MCF 10A (cell line): ENCODE data around the gene PCGF2. TPM values are rescaled to one million over a fixed set of nuclear protein-coding genes. Genes with fewer than 3 reads are reported as not detected.
A peak's percentile ranks its signal among the peaks of the same experiment; 100 is the strongest.

Experiments
- Bru-seq: library from RNA; stranded (reverse); fragments of 400-500 nt; gene quantifications from one replicate; lab custom pipeline; 2021; lab: Mats Ljungman, UMichigan
- BruChase-seq, 2 experiments: library from RNA; stranded (reverse); fragments of 400-500 nt; gene quantifications; one replicate each; lab custom pipeline; 2021; lab: Mats Ljungman, UMichigan
- BruUV-seq: library from RNA; stranded (reverse); fragments of 400-500 nt; replicated peaks from 2 replicates; lab custom pipeline; 2021; lab: Mats Ljungman, UMichigan
- CTCF ChIA-PET: fragments of 300-600 bp; sonication (Branson Sonifier 250); formaldehyde crosslinking; extraction: SDS; loops from one replicate; lab custom pipeline; 2021; ENCODE audit warnings: antibody characterized with exemption, inconsistent platforms; lab: Yijun Ruan, JAX
- POLR2A ChIA-PET: fragments of 300-600, 350-650 bp; sonication (Branson Sonifier 250); formaldehyde crosslinking; extraction: SDS; loops from one replicate; lab custom pipeline; 2020; ENCODE audit warnings: antibody characterized with exemption, inconsistent platforms; lab: Yijun Ruan, JAX
- DNase-seq: peaks from one replicate; pipeline ENCODE4 v3.0.0-alpha.2; 2018; ENCODE audit not compliant: unreplicated experiment
- H3K27ac Mint-ChIP-seq: one replicate; pipeline ENCODE4 v1.8.0; 2022; ENCODE audit warnings: mild to moderate bottlenecking, low read depth, mixed read lengths; ENCODE audit not compliant: unreplicated experiment
- H3K27me3 Mint-ChIP-seq: one replicate; pipeline ENCODE4 v1.8.0; 2022; ENCODE audit warnings: mixed read lengths; ENCODE audit not compliant: insufficient read depth, unreplicated experiment
- H3K36me3 Mint-ChIP-seq: one replicate; pipeline ENCODE4 v1.8.0; 2022; ENCODE audit warnings: mild to moderate bottlenecking, moderate library complexity, mixed read lengths; ENCODE audit not compliant: insufficient read depth, unreplicated experiment
- H3K4me1 Mint-ChIP-seq: one replicate; pipeline ENCODE4 v1.8.0; 2022; ENCODE audit warnings: mixed read lengths; ENCODE audit not compliant: insufficient read depth, unreplicated experiment
- H3K4me3 Mint-ChIP-seq: one replicate; pipeline ENCODE4 v1.8.0; 2022; ENCODE audit warnings: mild to moderate bottlenecking, moderate library complexity, mixed read lengths; ENCODE audit not compliant: unreplicated experiment
- H3K9me3 Mint-ChIP-seq: one replicate; pipeline ENCODE4 v1.8.0; 2022; ENCODE audit warnings: mixed read lengths; ENCODE audit not compliant: unreplicated experiment
- intact Hi-C: fragments of 100-400 bp; cut with micrococcal nuclease; formaldehyde crosslinking; loops from 2 replicates; pipeline ENCODE4 v1.14.1; 2022
- long read RNA-seq: library from polyadenylated mRNA; stranded (forward); transcript quantifications from one replicate; pipeline ENCODE4 v2.0.0, GENCODE V29; 2022
- total RNA-seq: library from RNA; stranded (reverse); gene quantifications from 2 replicates; pipeline ENCODE4 v1.2.3, GENCODE V29; 2022
- TF ChIP-seq, protein P1 (sequence below): fragments of 200-600 bp; IDR thresholded peaks from one replicate; pipeline ENCODE4 v1.8.0; 2022; ENCODE audit warnings: antibody characterized with exemption, mild to moderate bottlenecking; ENCODE audit not compliant: unreplicated experiment

PCGF2 gene
- total RNA-seq (32.6 and 39.5 TPM in 2 replicates), Bru-seq, nascent RNA (percentile 56 among the genes with signal in this experiment), BruChase-seq, experiment 1, labeled RNA remaining after a 6-hour chase (percentile 77 among the genes with signal in this experiment), BruChase-seq, experiment 2, labeled RNA remaining after a 2-hour chase (percentile 67 among the genes with signal in this experiment)
- long read RNA-seq, partial matches to known transcripts: 4 of 15 reads
- long read RNA-seq, other reads (novel, unspliced or antisense): 9 of 15 reads

DNA sequence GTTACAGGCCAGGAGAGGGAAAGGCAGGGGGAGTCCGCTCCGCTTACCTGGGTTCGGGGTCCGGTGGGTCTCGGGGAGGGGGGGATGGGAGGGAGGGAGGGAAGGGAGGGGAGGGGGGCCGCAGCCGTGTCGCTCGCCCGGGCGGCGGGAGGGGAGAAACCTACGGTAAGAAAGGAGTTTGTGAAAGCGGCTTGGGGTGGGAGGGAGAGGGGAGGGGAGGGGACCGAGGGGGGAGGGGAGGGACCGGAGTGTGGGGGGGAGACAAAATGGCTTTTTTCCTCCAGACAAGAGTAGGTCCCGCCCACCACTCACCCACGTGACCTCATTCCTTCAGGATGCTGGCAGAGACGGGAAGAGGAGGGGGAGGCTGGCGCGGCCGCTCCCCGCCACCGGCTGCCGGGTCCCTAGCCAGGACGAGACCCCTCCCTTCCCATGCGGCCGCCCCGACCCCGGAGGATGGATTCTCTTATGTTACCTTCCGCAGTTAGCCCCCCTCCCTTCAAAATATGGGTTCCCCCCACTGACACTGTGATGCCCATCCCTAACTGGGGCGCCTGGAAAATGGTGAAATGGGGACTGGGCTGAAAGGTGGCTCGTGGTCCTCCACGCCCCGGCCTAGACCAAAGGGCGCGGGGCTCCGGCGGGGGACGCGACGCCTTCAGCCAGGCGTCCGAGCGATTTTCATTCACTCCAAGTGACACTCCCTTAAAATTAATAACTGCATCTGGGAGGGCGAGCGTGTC lies at the start of gene PCGF2:
PCGF2 (minus strand) TSS at position 188 of the 743 bp plus-strand sequence. CDS start 7,934 bp downstream, outside the sequence.
- Mint-ChIP-seq H3K27me3 (no peaks in the 10 kb centered on the region), H3K4me1 (peaks cover 45% of the 10 kb centered on the region), H3K9me3 (no peaks in the 10 kb centered on the region), H3K4me3 (peak within 1 kb of the TSS; percentile 96), H3K36me3 (peaks cover 31% of the 10 kb centered on the region), H3K27ac (peak within 1 kb of the TSS; percentile 26)
- intact Hi-C loops: no loop called here
- TF ChIP-seq, protein P1, sequence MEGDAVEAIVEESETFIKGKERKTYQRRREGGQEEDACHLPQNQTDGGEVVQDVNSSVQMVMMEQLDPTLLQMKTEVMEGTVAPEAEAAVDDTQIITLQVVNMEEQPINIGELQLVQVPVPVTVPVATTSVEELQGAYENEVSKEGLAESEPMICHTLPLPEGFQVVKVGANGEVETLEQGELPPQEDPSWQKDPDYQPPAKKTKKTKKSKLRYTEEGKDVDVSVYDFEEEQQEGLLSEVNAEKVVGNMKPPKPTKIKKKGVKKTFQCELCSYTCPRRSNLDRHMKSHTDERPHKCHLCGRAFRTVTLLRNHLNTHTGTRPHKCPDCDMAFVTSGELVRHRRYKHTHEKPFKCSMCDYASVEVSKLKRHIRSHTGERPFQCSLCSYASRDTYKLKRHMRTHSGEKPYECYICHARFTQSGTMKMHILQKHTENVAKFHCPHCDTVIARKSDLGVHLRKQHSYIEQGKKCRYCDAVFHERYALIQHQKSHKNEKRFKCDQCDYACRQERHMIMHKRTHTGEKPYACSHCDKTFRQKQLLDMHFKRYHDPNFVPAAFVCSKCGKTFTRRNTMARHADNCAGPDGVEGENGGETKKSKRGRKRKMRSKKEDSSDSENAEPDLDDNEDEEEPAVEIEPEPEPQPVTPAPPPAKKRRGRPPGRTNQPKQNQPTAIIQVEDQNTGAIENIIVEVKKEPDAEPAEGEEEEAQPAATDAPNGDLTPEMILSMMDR: no peak
- DNase-seq: peak; percentile 84
- BruUV-seq: no TSS peak
- ChIA-PET POLR2A (interaction anchor here (1.5 to 4.4 kb wide), 3 partner anchors 17 to 405 kb away, joined by 3 to 46 read pairs (median 3); partner anchors contain the start of gene CISD3), CTCF (no interaction called here)

DNA sequence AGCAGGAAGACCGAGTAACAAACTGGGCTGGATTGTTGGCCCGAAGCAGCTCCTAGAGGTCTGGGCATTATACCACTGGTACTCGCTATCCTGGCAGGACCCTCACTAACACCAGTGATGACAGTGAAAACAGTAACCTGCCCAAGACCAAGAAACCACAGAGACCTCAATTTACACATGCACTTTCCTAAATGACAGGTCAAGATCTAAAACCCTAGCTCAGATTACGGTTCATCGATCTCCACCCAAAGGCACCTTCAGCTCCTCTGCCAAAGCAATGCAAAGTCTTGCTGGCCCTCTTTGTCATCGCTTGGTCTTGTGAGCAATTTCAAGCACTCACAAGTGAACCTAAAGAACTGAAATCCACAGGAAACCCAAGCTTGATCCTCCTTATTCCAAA lies 49.7 kb upstream of the PCGF2 start:
- intact Hi-C loops: no loop called here
- TF ChIP-seq, protein P1: no peak
- BruUV-seq: no TSS peak

DNA sequence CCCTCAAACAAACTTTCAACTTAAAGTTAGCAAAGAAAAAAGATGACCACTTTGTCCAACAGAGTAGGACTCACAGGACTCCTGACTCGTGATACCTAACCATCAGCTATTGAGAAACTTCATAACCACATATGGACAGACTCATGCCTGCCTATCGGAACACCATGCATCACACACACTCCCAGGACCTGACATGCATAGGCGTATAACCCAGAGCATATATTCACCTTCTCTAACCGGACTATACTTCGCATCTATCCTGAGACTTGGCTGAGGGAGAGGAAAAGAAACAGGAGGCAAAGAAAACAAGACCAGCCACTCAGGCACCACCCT lies 49.0 kb upstream of the PCGF2 start:
- CTCF ChIA-PET: no interaction called here
- Mint-ChIP-seq H3K4me1 (peaks cover 36% of the 10 kb centered on the region), H3K4me3 (peak overlapping the region; percentile 98), H3K27ac (peak overlapping the region; percentile 57), H3K27me3 (no peaks in the 10 kb centered on the region), H3K36me3 (peaks cover 52% of the 10 kb centered on the region), H3K9me3 (no peaks in the 10 kb centered on the region)
- TF ChIP-seq, protein P1: no peak
- POLR2A ChIA-PET: interaction anchor here (0.6 to 3.5 kb wide), 7 partner anchors 10 to 410 kb away, joined by 3 to 34 read pairs (median 5); partner anchors contain the start of genes PSMB3 and RPL23
- BruUV-seq: no TSS peak
- intact Hi-C loops: no loop called here
- DNase-seq: peak; percentile 9

More for the DNA sequence above, 49.7 kb upstream of the PCGF2 start:
- no peak for DNase-seq
- H3K27ac Mint-ChIP-seq: peak overlapping the region; percentile 57
- peak overlapping the region; percentile 98 for H3K4me3 Mint-ChIP-seq
- H3K36me3 Mint-ChIP-seq: peaks cover 55% of the 10 kb centered on the region
- no peaks in the 10 kb centered on the region for H3K27me3 Mint-ChIP-seq
- no peaks in the 10 kb centered on the region for H3K9me3 Mint-ChIP-seq
- ChIA-PET CTCF (interaction anchor here (0.6 to 0.8 kb wide), 2 partner anchors 8 to 44 kb away, joined by 3 read pairs; no protein-coding TSS in a partner anchor), POLR2A (interaction anchor here (0.6 to 3.5 kb wide), 9 partner anchors 23 to 95 kb away, joined by 3 to 34 read pairs (median 6); partner anchors contain the start of genes PSMB3 and RPL23)
- peaks cover 36% of the 10 kb centered on the region for H3K4me1 Mint-ChIP-seq
